Mesodermal cell (in vitro differentiated cells): ENCODE results near the gene PRR5L.

Source experiments
- H3K27ac ChIP-seq: 2 replicates; pipeline ENCODE4 v1.7.0; 2013; ENCODE audit warnings: mild to moderate bottlenecking, low read depth, low read length, moderate library complexity; ENCODE audit not compliant: severe bottlenecking
- H3K36me3 ChIP-seq: 2 replicates; pipeline ENCODE4 v1.7.1; 2013; ENCODE audit warnings: mild to moderate bottlenecking, low read length, moderate library complexity; ENCODE audit not compliant: control insufficient read depth, insufficient read depth
- H3K4me1 ChIP-seq: one replicate; pipeline ENCODE4 v1.7.1; 2013; ENCODE audit warnings: mild to moderate bottlenecking, low read length; ENCODE audit not compliant: insufficient read depth, control insufficient read depth, poor library complexity, severe bottlenecking
- H3K4me3 ChIP-seq: 2 replicates; pipeline ENCODE4 v1.7.0; 2013; ENCODE audit warnings: low read length, control low read depth, mild to moderate bottlenecking; ENCODE audit not compliant: insufficient read depth, poor library complexity, severe bottlenecking; ENCODE audit errors: extremely low read depth
- H3K9me3 ChIP-seq: 2 replicates; pipeline ENCODE4 v1.7.1; 2013; ENCODE audit warnings: mild to moderate bottlenecking, low read length, moderate library complexity; ENCODE audit not compliant: control insufficient read depth
- WGBS, 2 experiments: methylation state at CpG; one replicate each; pipeline ENCODE4 v1.1.5; 2013; ENCODE audit warnings: missing lambda C conversion rate in 2 of 2; ENCODE audit not compliant: insufficient coverage in 2 of 2; 5-methylcytosine and 5-hydroxymethylcytosine counted together

The PRR5L gene

DNA sequence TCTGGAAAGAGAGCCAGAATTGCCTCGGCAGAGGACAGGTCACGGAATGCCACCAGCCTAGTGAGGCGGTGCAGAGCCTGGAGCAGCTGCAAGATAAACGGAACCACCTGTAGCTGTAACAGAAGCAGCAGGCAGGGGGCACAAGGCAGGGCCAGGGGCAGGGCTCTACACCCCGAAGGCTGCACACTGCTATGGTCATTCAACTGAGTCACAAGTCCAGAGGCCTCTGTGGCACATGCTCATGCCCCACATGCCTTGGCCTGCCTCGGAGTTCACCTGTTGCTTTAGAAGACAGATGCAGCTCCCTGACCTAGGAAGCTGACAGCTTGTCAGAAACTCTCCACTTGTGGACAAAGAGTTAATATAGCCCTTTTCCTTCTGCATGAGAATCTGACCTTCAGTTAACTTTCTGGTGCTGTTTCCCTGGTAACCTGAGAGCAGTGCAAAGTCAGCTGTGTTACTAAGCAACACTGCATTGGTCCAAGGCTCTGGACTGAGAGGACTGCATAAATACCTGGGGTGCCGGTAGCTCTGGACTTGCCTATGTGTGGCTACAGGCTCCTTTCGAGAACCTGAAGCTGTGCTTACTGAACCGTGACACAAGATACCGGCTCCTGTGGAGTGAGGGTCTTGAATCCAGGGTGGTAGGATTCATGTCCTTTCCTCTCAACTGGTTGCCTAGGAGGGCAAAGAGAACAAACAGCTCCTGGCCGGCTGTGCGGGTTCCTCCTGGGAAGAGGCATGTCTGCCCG lies 17.4 kb upstream of the PRR5L start:
- Histone ChIP-seq H3K27ac (no peak overlapping the region), H3K36me3 (peaks cover 15% of the 10 kb centered on the region), H3K4me1 (no peaks in the 10 kb centered on the region), H3K4me3 (no peak overlapping the region), H3K9me3 (no peaks in the 10 kb centered on the region)
- WGBS, 2 experiments = 79 to 86% methylated on average over 13 of the region's 13 CpGs

GRCh38 chr11:36280531-36280930 lies 15.6 kb upstream of the PRR5L start:
- Histone ChIP-seq H3K36me3 (peaks cover 11% of the 10 kb centered on the region), H3K9me3 (no peaks in the 10 kb centered on the region), H3K27ac (no peak overlapping the region), H3K4me1 (no peaks in the 10 kb centered on the region), H3K4me3 (no peak overlapping the region)
- no CpG with 5 or more reads among the region's 1 CpG for WGBS, 2 experiments

DNA sequence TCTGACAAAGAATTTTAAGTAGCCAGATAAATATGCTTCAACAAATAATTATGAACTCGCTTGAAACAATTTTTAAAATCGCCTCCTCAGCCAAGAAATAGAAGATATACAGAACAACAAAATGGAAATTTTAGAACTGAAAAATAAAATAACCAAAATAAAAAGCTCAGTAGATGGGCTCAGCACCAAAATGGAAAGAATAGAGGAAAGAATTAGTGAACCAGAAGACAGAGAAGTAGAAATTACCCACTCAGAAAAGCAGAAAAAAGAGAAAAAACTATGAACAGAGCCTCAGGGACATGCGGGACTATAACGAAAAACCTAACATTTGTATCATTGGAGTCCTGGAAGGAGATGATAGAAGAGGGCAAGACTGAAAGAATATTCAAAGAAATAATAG lies 14.2 kb upstream of the PRR5L start:
- H3K4me1 ChIP-seq = no peaks in the 10 kb centered on the region
- H3K4me3 ChIP-seq = no peak overlapping the region
- H3K9me3 ChIP-seq = no peaks in the 10 kb centered on the region
- WGBS, 2 experiments = no CpG with 5 or more reads among the region's 4 CpGs
- no peak overlapping the region for H3K27ac ChIP-seq
- H3K36me3 ChIP-seq = peaks cover 5% of the 10 kb centered on the region

DNA sequence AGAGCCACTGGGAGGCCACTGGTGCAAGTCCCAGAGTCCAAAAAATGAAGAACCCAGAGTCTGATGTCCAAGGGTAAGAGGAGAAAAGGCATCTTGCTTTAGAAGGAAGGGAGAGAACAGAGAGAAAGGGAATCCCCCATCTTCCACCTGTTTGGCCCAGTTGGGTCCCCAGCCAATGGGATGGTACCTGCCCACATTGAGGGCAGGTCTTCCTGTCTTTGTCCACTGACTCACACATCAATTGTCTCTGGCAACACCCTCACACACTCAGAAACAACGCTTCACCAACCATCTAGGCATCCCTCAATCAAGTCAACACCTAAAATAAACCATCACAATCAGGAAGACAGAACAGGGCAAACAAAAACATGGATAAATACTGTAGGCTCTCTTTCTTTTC lies 13.2 kb upstream of the PRR5L start:
- no peaks in the 10 kb centered on the region for H3K4me1 ChIP-seq
- WGBS, 2 experiments = no CpG with 5 or more reads among the region's 1 CpG
- H3K27ac ChIP-seq = no peak overlapping the region
- peaks cover 5% of the 10 kb centered on the region for H3K36me3 ChIP-seq
- H3K9me3 ChIP-seq = no peaks in the 10 kb centered on the region
- H3K4me3 ChIP-seq = no peak overlapping the region

GRCh38 chr11:36288442-36289225 lies 7.5 kb upstream of the PRR5L start:
- peaks cover 4% of the 10 kb centered on the region for H3K4me1 ChIP-seq
- no peaks in the 10 kb centered on the region for H3K36me3 ChIP-seq
- peak overlapping the region; percentile 79 for H3K4me3 ChIP-seq
- no peaks in the 10 kb centered on the region for H3K9me3 ChIP-seq
- H3K27ac ChIP-seq = peak overlapping the region; percentile 32
- 59 to 65% methylated on average over 26 of the region's 31 CpGs for WGBS, 2 experiments

DNA sequence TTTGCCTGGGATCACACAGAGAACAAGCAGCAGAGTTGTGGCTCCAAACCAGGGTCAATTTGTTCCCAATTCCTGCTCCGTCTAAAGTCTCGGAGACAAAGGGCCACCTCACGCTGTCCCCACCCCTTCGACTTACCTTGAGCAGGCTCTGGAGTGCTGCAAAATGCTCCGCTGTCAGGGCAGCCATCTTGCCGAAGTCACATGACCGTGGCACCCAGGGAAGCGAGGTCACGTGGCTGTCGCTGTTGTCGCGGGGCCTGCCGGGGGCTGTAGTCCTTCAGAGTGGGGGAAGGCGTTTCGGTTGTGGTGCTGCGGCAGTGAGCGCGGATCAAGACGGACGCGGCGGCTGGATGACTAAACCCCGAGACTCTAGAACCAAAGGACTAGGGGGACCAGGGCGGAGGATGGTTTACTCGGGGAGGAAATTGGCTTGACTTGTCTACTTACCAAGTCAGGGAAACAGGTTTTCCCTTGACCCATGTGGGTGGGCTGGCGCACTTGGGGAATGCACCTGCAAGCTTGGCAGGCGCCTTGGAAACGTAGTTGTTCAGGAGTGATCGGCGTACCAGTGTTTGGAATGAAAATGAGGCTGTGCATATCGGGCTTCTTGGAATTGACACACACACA lies 6.7 kb upstream of the PRR5L start, which contains the start of gene COMMD9:
Gene COMMD9, minus strand, starts transcription at position 199 of the 627 bp plus-strand sequence. Its CDS starts 12 bp downstream, at position 187.
- H3K4me1 ChIP-seq = peaks cover 4% of the 10 kb centered on the region
- 1 to 2% methylated on average over 18 to 26 of the region's 31 CpGs for WGBS, 2 experiments

DNA sequence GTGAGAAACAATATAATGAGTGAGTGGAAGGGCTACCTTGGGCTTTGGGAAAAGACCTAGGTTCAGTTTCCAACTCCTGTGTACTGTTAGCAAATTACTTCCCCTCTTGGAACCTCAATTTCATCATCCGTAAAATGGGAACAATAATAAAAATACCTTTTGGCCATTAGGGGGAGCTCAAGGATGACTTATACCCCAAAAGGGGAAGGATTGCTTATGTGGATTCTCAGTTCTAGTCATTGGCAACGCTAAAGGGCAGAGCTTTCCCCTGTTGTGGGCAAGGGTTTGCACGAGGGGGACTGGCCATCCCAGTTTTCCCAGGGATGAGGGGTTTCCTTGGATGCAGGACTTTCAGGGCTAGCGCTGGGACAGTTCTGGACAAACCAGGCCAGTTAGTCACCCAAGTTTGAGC lies 3.8 kb upstream of the PRR5L start:
- Histone ChIP-seq H3K27ac (no peak overlapping the region), H3K4me3 (no peak overlapping the region), H3K36me3 (no peaks in the 10 kb centered on the region), H3K4me1 (peaks cover 4% of the 10 kb centered on the region), H3K9me3 (no peaks in the 10 kb centered on the region)
- WGBS, 2 experiments = 33 to 37% methylated on average over 3 of the region's 4 CpGs

More for the DNA sequence above, 6.7 kb upstream of the PRR5L start, which contains the start of gene COMMD9:
- peak within 1 kb of the TSS; percentile 79 for H3K4me3 ChIP-seq
- no peaks in the 10 kb centered on the region for H3K9me3 ChIP-seq
- peak within 1 kb of the TSS; percentile 32 for H3K27ac ChIP-seq
- no peaks in the 10 kb centered on the region for H3K36me3 ChIP-seq

- Histone ChIP-seq H3K36me3 (no peaks in the 10 kb centered on the region), H3K4me1 (no peaks in the 10 kb centered on the region), H3K27ac (no peak overlapping the region), H3K4me3 (no peak overlapping the region), H3K9me3 (no peaks in the 10 kb centered on the region)
- 77 to 86% methylated on average over 4 of the region's 8 CpGs for WGBS, 2 experiments
Measured at GRCh38 chr11:36296884-36297543, 926 bp downstream of the PRR5L start.

- no peak overlapping the region for H3K27ac ChIP-seq
- no peaks in the 10 kb centered on the region for H3K9me3 ChIP-seq
- 100% methylated on average over 1 to 2 of the region's 3 CpGs for WGBS, 2 experiments
- no peak overlapping the region for H3K4me3 ChIP-seq
- no peaks in the 10 kb centered on the region for H3K4me1 ChIP-seq
- H3K36me3 ChIP-seq = no peaks in the 10 kb centered on the region
Measured at GRCh38 chr11:36300650-36301049, 4.6 kb downstream of the PRR5L start.

DNA sequence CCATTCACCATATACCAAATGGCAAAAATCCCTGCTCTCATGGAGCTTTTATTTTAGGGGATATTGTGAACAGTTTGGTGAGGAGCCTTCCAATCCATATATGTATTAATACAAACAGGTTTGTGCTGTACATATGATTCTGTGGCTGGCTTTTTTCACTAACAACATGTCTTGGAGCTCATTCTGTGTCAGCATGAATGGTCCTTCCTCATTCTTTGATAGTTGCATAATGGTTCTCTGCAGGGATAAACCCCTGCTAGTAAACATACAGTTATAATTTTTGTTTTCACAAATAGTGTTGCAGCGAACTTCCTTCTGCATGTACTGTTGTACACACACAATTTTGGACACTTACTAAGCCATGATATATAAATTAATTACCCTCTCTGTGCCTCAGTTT lies 8.3 kb downstream of the PRR5L start:
- Histone ChIP-seq H3K9me3 (no peaks in the 10 kb centered on the region), H3K4me3 (no peak overlapping the region), H3K27ac (no peak overlapping the region), H3K36me3 (no peaks in the 10 kb centered on the region), H3K4me1 (peaks cover 8% of the 10 kb centered on the region)
- WGBS, 2 experiments = 78% methylated on average over 1 of the region's 1 CpG; no CpG with 5 or more reads in 1 of the 2 experiments
